ENCODE data around the gene STK17B.

STK17B gene

GRCh38 chr2:196086517-196087368, 84.6 kb downstream of the STK17B start:
- Histone ChIP-seq H3K4me3 (no peak overlapping the region), H3K36me3 (0 out of 2 replicates have a peak, but pooled peaks cover 3% of the 10 kb centered on the region), H3K4me2 (no peak overlapping the region), H4K20me1 (no peaks in the 10 kb centered on the region), H3K4me1 (no peaks in the 10 kb centered on the region), H3K27me3 (no peaks in the 10 kb centered on the region), H3K9me3 (peaks cover 24% of the 10 kb centered on the region), H3K27ac (no peak overlapping the region), H3K9ac (no peak overlapping the region)
- TF ChIP-seq Cebpa-rat (IDR thresholded peaks at IDR 0.05), result no peak

DNA sequence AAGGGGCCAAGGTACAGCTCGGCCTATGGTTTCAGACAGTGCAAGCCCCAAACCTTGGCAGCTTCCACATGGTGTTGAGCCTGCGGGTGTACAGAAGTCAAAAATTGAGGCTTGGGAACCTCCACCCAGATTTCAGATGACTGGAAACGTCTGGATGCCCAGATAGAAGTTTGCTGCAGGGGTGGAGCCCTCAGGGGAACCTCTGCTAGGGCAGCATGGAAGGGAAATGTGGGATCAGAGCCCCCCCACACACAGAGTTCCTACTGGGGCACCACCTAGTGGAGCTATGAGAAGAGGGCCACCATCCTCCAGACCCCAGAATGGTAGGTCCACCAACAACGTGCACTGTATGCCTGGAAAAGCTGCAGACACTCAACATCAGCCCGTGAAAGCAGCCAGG, 87.8 kb downstream of the STK17B start:
- H4K20me1 ChIP-seq, result no peaks in the 10 kb centered on the region
- H3K36me3 ChIP-seq, result 0 out of 2 replicates have a peak, but pooled peaks cover 3% of the 10 kb centered on the region
- TF ChIP-seq Cebpa-rat (IDR thresholded peaks at IDR 0.05), result no peak
- H3K9me3 ChIP-seq, result peaks cover 24% of the 10 kb centered on the region
- H3K4me3 ChIP-seq, result no peak overlapping the region
- H3K9ac ChIP-seq, result no peak overlapping the region
- H3K27me3 ChIP-seq, result no peaks in the 10 kb centered on the region
- H3K4me1 ChIP-seq, result peaks cover 4% of the 10 kb centered on the region; the same call in 1 of the 2 replicates
- no peak overlapping the region for H3K4me2 ChIP-seq
- no peak overlapping the region for H3K27ac ChIP-seq
